Right lung (tissue), 5 donors: Measurements from ENCODE around the gene GP9. TPM values are rescaled to one million over a fixed set of nuclear protein-coding genes. Genes with fewer than 3 reads are reported as not detected.
"Not testable (repeated sequence)": the region's sequence is repeated elsewhere in the genome, so short reads cannot be mapped to it uniquely, and the experiment has no call there.

Source experiments
- DNase-seq, 2 donors: peaks; one replicate each; pipeline ENCODE4 v3.0.0-alpha.2; 2013
- polyA plus RNA-seq, 5 donors: library from polyadenylated mRNA; unstranded; fragments of 120-200 nt; gene quantifications; one replicate each; pipeline versions ENCODE4 v1.2.1 to v1.2.3, GENCODE V29; 2013; ENCODE audit warnings: inconsistent platforms in 1 of 5, low replicate concordance in 1 of 5; ENCODE audit not compliant: insufficient read length in 5 of 5, insufficient read depth in 1 of 5

GP9 gene
- polyA plus RNA-seq, 5 donors, result 1.7 to 3.3 (median 2.4) TPM

DNA sequence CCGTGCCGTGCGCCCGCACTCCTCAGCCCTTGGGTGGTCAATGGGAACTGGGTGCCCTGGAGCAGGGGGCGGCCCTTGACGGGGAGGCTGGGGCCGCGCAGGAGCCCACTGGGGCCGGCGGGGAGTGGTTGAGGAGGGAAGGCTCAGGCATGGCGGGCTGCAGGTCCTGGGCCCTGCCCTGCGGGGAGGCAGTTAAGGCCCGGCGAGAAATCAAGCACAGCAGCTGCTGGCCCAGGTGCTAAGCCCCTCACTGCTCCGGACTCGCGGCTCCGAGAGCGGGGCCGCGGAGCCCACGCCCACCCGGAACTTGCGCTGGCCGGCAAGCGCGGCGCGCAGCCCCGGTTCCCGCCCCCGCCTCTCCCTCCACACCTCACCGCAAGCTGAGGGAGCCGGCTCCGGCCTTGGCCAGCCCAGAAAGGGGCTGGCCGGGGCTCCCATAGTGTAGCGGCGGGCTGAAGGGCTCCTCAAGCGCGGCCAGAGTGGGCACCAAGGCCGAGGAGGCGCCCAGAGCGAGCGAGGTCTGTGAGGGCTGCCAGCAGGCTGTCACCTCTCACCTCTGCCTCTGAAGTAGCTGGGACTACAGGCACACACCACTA is 7.8 kb downstream of the GP9 start:
- DNase-seq, result peak in 1 of 2 donors; percentile 23

DNA sequence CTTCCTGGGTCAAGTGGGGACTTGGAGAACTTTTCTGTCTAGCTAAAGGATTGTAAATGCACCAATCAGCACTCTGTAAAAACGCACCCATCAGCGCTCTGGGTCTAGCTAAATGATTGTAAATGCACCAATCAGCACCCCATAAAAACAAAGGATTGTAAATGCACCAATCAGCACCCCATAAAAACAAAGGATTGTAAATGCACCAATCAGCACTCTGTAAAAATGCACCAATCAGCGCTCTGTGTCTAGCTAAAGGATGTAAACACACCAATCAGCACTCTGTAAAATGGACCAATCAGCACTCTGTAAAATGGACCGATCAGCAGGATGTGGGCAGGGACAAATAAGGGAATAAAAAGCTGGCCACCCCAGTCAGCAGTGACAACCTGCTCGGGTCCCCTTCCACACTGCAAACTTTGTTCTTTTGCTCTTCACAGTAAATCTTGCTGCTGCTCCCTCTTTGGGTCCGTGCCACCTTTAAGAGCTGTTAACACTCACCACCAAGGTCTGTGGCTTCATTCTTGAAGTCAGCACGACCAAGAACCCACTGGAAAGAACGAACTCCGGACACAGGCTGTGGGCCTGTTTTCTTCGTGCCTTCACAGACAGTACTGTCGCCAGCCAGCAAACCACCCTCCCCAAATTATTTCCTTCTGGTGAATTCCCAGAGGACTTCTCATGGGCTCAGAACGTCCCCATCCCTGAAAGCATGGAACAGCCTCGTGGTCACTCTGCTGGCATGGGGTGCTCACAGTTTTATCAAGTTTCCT is 8.9 kb downstream of the GP9 start:
- not testable (repeated sequence) for DNase-seq

GRCh38 chr3:129070086-129070885 is 9.7 kb downstream of the GP9 start:
- DNase-seq, result no peak

DNA sequence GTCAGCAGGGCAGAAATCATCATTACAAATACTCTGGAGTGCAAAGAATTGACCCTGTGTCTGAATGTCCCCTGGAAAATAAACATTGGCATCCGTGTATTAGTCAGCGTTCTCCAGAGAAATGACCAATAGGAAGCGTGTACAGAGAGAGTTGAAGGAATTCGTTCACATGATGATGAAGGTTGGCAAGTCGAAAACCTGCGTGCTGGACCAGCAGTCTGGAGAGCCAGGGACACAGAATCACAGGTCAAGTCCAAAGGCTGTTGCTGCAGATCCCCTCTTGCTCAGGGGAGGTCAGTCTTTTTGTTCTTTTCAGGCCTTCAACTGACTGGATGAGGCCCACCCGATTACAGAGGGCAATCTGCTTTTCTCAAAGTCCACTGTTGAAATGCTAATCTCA is 16.6 kb downstream of the GP9 start:
- DNase-seq, result no peak

- DNase-seq, result no peak
Measured at GRCh38 chr3:129078510-129078909, 17.9 kb downstream of the GP9 start.

DNA sequence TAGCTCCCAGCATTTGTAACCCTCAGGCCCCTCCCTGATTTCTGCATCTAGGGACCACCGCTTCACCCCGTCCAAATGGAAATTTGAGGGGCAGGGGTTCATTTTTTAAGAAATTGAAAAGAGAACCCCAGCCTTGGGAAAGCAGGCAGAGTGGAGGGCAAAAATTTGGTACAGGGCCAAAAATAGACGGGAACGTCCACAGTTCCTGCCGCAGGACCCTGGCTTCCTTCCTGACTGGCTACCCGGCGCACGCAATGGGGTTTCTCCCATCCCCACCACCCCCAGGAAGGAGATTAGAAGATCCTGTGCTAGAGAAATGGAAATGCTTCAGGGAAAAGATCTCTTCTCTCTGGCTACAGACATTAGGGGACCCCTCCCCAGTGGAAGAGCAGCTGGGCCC is 20.9 kb downstream of the GP9 start:
- no peak for DNase-seq

GRCh38 chr3:129082026-129082425 is 21.4 kb downstream of the GP9 start:
- DNase-seq, result no peak

GRCh38 chr3:129084501-129084900 is 23.9 kb downstream of the GP9 start:
- DNase-seq, result no peak

DNA sequence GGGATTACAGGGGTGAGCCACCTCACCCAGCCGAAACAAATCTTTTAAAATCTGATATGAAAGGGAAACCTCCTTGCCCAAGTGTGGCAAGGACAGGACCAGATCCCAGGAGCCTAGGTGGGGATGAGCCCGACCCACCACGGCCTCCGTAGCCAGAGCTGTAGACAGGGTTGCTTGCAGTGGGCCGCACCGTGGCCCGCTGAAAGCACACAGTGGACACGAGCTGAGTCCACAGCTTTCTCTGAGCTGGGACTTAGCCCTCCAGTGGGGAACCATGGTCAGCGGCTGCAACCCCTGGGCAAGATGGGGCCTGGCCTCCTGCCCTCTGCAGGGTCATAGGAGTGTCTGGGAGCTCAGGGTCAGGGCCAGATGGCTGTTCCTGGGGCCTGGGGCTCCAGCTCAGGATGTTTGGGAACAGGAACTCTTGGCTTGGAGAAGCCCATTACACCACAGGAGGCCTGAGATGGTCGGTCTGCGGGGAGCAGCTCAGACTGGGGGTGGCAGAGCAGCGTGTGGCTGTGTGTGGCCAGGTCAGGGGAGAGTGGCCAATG is 24.7 kb downstream of the GP9 start:
- DNase-seq, result no peak

DNA sequence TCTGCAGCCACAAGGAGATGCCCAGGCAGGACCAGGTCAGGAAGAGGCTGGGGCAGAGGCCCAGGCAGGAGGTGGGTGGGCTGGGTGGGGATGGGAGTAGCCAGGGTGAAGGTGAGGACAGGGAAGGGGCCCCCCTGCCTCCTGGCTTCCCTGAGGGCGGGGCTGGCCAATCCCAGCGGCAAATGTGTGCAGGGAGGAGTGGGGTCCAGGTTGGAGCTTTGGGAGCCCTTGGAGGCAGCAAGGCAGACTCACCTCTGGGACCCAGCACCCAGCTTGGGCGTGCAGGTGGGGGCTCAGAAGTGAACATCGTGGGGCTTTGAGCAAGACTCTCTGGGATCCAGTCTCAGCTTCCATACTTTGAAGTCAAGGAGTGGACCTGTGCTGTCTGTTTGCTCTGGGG is 25.2 kb downstream of the GP9 start:
- DNase-seq, result no peak

DNA sequence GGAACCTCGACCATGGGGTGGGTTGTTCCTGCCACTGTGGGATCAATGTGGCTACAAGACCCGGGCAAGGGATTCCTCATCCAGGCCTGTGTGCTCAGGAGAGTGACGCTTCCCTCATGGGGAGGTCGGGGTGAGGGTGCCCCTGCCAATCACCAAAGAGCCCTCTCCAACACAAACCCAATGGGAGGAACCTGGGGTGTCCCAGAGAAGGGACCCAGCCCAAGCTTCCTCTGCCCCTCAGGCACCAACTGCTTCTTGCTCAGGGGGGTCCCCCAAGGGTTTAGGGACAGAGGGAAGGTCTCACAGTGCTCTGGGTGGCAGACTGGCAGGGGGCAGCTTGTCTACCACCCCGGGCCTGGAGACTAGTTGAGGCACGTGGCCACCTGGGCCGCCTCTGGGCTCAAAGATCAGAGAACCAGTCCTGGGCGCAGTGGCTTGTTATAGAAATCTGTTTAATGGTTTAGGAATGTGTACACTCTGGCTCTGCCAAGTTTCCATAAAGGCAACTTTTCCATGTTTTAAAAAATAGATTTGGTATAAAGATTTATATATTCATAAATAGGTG is 26.6 kb downstream of the GP9 start:
- DNase-seq, result peak; percentile 47 to 50

- peak; percentile 54 to 63 for DNase-seq
Measured at GRCh38 chr3:129087904-129088303, 27.3 kb downstream of the GP9 start.

GRCh38 chr3:129088312-129088711 is 27.7 kb downstream of the GP9 start:
- DNase-seq, result not testable (repeated sequence)

- no peak for DNase-seq
Measured at GRCh38 chr3:129095285-129095684, 34.7 kb downstream of the GP9 start.

DNA sequence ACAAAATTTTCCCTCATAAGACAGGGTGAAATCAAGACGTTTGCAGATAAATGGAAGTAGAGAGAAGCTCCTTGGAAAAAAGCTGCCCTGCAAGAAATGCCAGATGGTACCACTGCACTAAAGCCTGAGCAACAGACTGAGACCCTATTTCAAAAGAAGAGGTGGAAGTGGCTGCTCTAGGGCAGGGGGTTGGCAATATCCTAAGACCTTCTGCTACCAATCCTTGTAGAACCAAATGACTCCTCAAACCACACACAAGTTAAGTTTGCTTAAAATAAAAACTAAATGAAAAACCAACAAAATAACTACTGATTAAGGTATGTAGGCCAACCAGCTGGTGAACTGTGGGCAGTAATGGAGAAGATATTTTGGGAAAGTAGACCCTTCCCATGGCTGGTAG is 39.7 kb downstream of the GP9 start:
- no peak for DNase-seq

DNA sequence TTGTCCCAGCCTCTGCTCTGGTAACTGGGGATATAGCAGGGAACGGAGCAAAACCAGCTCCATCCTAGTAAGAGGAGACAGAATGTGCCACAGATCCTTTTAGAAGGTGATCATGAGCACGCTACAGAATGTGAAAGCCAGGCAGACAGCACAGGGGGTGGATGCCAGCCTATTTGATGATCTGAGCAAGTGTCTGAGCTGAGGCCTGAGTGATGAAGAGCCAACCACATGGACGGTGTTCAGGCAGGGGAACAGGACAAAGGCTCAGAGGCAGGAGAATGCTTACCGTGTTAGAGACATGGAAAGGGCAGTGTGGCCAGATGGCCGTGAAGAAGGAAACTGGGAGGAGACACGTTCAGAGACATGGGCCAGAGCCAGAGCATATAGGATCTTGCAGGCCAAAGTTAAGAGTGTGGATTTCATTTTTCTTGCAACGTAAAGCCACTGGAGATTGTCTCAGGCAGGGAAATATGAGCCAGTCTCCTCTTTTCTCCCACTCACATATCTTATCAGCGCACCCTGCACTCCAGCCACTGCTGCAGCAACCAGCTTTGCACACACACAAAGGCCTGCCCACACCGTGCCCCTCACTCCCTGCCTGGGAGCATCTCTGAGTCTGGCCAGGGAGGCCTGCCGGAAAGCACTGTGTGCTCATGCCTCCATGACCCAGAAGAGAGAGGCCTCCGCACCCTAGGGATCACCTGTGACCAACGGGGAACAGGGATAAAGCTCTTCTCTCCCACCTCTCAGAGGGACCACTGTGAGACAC is 41.0 kb downstream of the GP9 start:
- no peak for DNase-seq

DNA sequence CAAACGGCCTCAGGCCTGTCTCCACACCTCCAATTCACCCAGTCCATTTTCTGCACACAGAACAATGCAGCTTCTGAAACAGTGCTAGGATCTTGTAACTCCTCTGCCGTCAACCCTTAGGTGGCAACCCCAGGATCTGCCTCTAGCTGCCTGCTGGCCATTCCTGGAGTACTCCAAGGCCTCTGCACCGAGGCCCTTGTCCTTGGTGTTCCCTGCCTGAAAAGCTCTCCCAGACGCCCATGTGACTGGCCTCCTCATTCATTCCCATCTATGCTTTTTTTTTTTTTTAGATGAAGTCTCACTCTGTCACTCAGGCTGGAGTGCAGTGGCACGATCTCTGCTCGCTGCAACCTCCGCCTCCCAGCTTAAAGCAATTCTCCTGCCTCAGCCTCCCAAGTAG is 42.7 kb downstream of the GP9 start:
- no peak for DNase-seq

DNA sequence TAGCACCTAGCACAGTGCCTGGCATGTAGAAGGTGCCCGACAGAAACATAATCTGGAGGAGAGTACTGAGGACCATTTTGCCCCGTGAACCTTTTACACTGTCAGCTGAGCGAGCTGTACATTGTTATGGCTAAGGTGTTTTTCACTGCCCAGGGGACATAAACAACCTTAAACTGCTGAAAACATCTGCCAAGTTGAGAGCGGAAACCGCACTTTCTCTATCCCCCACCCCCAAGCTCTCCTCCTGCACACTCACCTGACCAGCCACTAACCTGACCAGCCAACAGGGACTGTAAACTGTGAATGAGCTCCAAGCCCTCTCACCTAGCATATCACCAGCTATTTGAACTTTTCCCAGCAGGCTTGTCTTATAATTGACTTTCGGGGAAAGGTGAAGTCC is 43.5 kb downstream of the GP9 start:
- no peak for DNase-seq

GRCh38 chr3:129104498-129105079 is 44.0 kb downstream of the GP9 start:
- DNase-seq, result no peak

DNA sequence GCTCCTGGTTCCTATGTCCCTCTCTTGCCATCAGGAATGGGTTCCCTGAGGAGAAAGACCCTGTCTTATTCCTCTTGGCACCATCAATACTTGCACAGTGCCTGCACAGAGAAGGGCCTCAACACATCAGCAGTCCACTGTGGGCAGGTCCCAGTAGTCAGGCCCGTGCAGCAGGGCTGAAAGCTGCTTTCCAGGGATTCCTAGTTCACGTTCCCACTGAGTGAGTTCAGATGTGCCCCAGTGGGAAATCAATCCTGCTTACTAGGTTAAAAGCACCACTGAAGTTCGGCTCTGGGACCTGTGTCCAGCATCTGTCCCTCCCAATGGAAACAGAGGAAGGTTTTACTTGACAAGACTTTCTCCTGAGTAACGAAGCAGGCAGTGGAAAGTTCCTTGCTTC is 45.3 kb downstream of the GP9 start:
- DNase-seq, result no peak

GRCh38 chr3:129106320-129106719 is 45.7 kb downstream of the GP9 start:
- no peak for DNase-seq
